Skeletal muscle tissue (tissue), 4 donors: ENCODE results near the gene PSMD10. TPM values are rescaled to one million over a fixed set of nuclear protein-coding genes. Genes with fewer than 3 reads are reported as not detected.

Experiments
- H3K27ac ChIP-seq: one replicate; pipeline ENCODE4 v1.7.0; 2013; ENCODE audit warnings: mild to moderate bottlenecking, low read depth, low read length, inconsistent platforms
- H3K27me3 ChIP-seq, 3 donors: one replicate each; pipeline ENCODE4 v1.7.0; 2013; ENCODE audit warnings: low read length in 3 of 3; ENCODE audit not compliant: control insufficient read depth in 3 of 3, insufficient read depth in 3 of 3
- H3K36me3 ChIP-seq, 3 donors: one replicate each; pipeline ENCODE4 v1.7.0; 2013; ENCODE audit warnings: low read length in 3 of 3; ENCODE audit not compliant: control insufficient read depth in 3 of 3, insufficient read depth in 3 of 3
- H3K4me1 ChIP-seq, 3 donors: one replicate each; pipeline ENCODE4 v1.7.0; 2013; ENCODE audit warnings: low read length in 3 of 3, mild to moderate bottlenecking in 3 of 3; ENCODE audit not compliant: control insufficient read depth in 3 of 3, insufficient read depth in 3 of 3
- H3K4me3 ChIP-seq, 3 donors: one replicate each; pipeline ENCODE4 v1.7.0; 2013; ENCODE audit warnings: low read length in 3 of 3
- H3K9ac ChIP-seq, 3 donors: one replicate each; pipeline ENCODE4 v1.7.0; 2013; ENCODE audit warnings: low read length in 3 of 3, mild to moderate bottlenecking in 3 of 3, moderate library complexity in 2 of 3, low read depth in 1 of 3
- H3K9me3 ChIP-seq, 3 donors: one replicate each; pipeline ENCODE4 v1.7.0; 2013; ENCODE audit warnings: low read length in 3 of 3; ENCODE audit not compliant: control insufficient read depth in 3 of 3
- total RNA-seq: library from RNA; depleted of rRNA; stranded (reverse); fragments of >200 nt; gene quantifications from one replicate; pipeline ENCODE4 v1.2.3, GENCODE V29; 2014
- donor health status: Osteomylitis.

PSMD10 gene
- total RNA-seq, 1 donor from 2014 or later = 57.9 TPM

- H3K36me3 ChIP-seq = peaks cover 0 to 14% (median 3%) of the 10 kb centered on the region in 3 donors
- no peaks in the 10 kb centered on the region for H3K27me3 ChIP-seq
- H3K4me1 ChIP-seq = peaks cover 2 to 6% (median 5%) of the 10 kb centered on the region in 3 donors
- H3K9ac ChIP-seq = no peak overlapping the region
- no peak overlapping the region for H3K4me3 ChIP-seq
- no peak overlapping the region for H3K27ac ChIP-seq
- no peaks in the 10 kb centered on the region for H3K9me3 ChIP-seq
Observed at GRCh38 chrX:108087792-108088191, 3.5 kb downstream of the PSMD10 start.

- Histone ChIP-seq H3K9me3 (no peaks in the 10 kb centered on the region), H3K36me3 (peaks cover 0 to 6% (median 0%) of the 10 kb centered on the region in 3 donors), H3K27ac (no peak overlapping the region), H3K27me3 (peaks cover 0 to 4% (median 0%) of the 10 kb centered on the region in 3 donors), H3K4me1 (no peaks in the 10 kb centered on the region), H3K4me3 (no peak overlapping the region), H3K9ac (no peak overlapping the region)
Observed at GRCh38 chrX:108081110-108081509, 10.2 kb downstream of the PSMD10 start.

GRCh38 chrX:108072746-108073145 is 18.6 kb downstream of the PSMD10 start:
- Histone ChIP-seq H3K4me1 (no peaks in the 10 kb centered on the region), H3K9me3 (no peaks in the 10 kb centered on the region), H3K4me3 (no peak overlapping the region), H3K9ac (no peak overlapping the region), H3K27ac (no peak overlapping the region), H3K36me3 (no peaks in the 10 kb centered on the region), H3K27me3 (peaks cover 0 to 8% (median 0%) of the 10 kb centered on the region in 3 donors)

GRCh38 chrX:108071578-108071977 is 19.8 kb downstream of the PSMD10 start:
- Histone ChIP-seq H3K9ac (no peak overlapping the region), H3K4me3 (no peak overlapping the region), H3K27me3 (peaks cover 0 to 14% (median 0%) of the 10 kb centered on the region in 3 donors), H3K4me1 (no peaks in the 10 kb centered on the region), H3K27ac (no peak overlapping the region), H3K36me3 (no peaks in the 10 kb centered on the region), H3K9me3 (no peaks in the 10 kb centered on the region)

GRCh38 chrX:108070891-108071290 is 20.5 kb downstream of the PSMD10 start:
- Histone ChIP-seq H3K27me3 (peaks cover 0 to 15% (median 0%) of the 10 kb centered on the region in 3 donors), H3K27ac (no peak overlapping the region), H3K4me3 (no peak overlapping the region), H3K9ac (no peak overlapping the region), H3K4me1 (no peaks in the 10 kb centered on the region), H3K36me3 (no peaks in the 10 kb centered on the region), H3K9me3 (no peaks in the 10 kb centered on the region)

- no peaks in the 10 kb centered on the region for H3K9me3 ChIP-seq
- H3K4me3 ChIP-seq = no peak overlapping the region
- no peaks in the 10 kb centered on the region for H3K4me1 ChIP-seq
- H3K36me3 ChIP-seq = no peaks in the 10 kb centered on the region
- no peak overlapping the region for H3K9ac ChIP-seq
- H3K27me3 ChIP-seq = peaks cover 0 to 16% (median 0%) of the 10 kb centered on the region in 3 donors
- H3K27ac ChIP-seq = no peak overlapping the region
Observed at GRCh38 chrX:108068121-108068520, 23.2 kb downstream of the PSMD10 start.

GRCh38 chrX:108064613-108065012 is 26.7 kb downstream of the PSMD10 start:
- H3K9me3 ChIP-seq = no peaks in the 10 kb centered on the region
- H3K36me3 ChIP-seq = no peaks in the 10 kb centered on the region
- H3K9ac ChIP-seq = no peak overlapping the region
- H3K4me3 ChIP-seq = no peak overlapping the region
- no peak overlapping the region for H3K27ac ChIP-seq
- H3K4me1 ChIP-seq = no peaks in the 10 kb centered on the region
- peaks cover 0 to 17% (median 0%) of the 10 kb centered on the region in 3 donors for H3K27me3 ChIP-seq

GRCh38 chrX:108064001-108064400 is 27.3 kb downstream of the PSMD10 start:
- no peak overlapping the region for H3K4me3 ChIP-seq
- H3K9me3 ChIP-seq = no peaks in the 10 kb centered on the region
- no peak overlapping the region for H3K27ac ChIP-seq
- H3K9ac ChIP-seq = no peak overlapping the region
- no peaks in the 10 kb centered on the region for H3K36me3 ChIP-seq
- H3K27me3 ChIP-seq = peaks cover 0 to 14% (median 0%) of the 10 kb centered on the region in 3 donors
- no peaks in the 10 kb centered on the region for H3K4me1 ChIP-seq

GRCh38 chrX:108059801-108060200 is 31.5 kb downstream of the PSMD10 start:
- Histone ChIP-seq H3K9ac (no peak overlapping the region), H3K27me3 (peaks cover 0 to 4% (median 0%) of the 10 kb centered on the region in 3 donors), H3K9me3 (no peaks in the 10 kb centered on the region), H3K4me3 (no peak overlapping the region), H3K36me3 (no peaks in the 10 kb centered on the region), H3K27ac (no peak overlapping the region), H3K4me1 (no peaks in the 10 kb centered on the region)

- Histone ChIP-seq H3K27me3 (peaks cover 0 to 7% (median 0%) of the 10 kb centered on the region in 3 donors), H3K36me3 (no peaks in the 10 kb centered on the region), H3K27ac (no peak overlapping the region), H3K9me3 (no peaks in the 10 kb centered on the region), H3K9ac (no peak overlapping the region), H3K4me1 (no peaks in the 10 kb centered on the region), H3K4me3 (no peak overlapping the region)
Observed at GRCh38 chrX:108055546-108055945, 35.8 kb downstream of the PSMD10 start.
